IgD-negative memory B cell (primary cell): ENCODE measurements around the gene NUP50. TPM values are rescaled to one million over a fixed set of nuclear protein-coding genes. Genes with fewer than 3 reads are reported as not detected.
A peak's percentile ranks its signal among the peaks of the same experiment; 100 is the strongest.

Experiments
- H3K27ac Mint-ChIP-seq, 3 donors: one replicate each; pipeline ENCODE4 v1.8.0; 2020 to 2022; ENCODE audit warnings: mild to moderate bottlenecking in 3 of 3, mixed read lengths in 3 of 3, moderate library complexity in 1 of 3
- H3K27me3 Mint-ChIP-seq: one replicate; pipeline ENCODE4 v1.8.0; 2021; ENCODE audit warnings: mixed read lengths
- H3K36me3 Mint-ChIP-seq: one replicate; pipeline ENCODE4 v1.8.0; 2020; ENCODE audit warnings: mild to moderate bottlenecking, mixed read lengths
- H3K4me1 Mint-ChIP-seq, 3 donors: one replicate each; pipeline ENCODE4 v1.8.0; 2020 to 2022; ENCODE audit warnings: mixed read lengths in 3 of 3, mild to moderate bottlenecking in 1 of 3
- H3K4me3 Mint-ChIP-seq, 4 donors: one replicate each; pipeline ENCODE4 v1.8.0; 2020 to 2022; ENCODE audit warnings: mild to moderate bottlenecking in 4 of 4, mixed read lengths in 4 of 4, moderate library complexity in 3 of 4
- H3K9me3 Mint-ChIP-seq, 3 donors: one replicate each; pipeline ENCODE4 v1.8.0; 2020 to 2021; ENCODE audit warnings: mixed read lengths in 3 of 3, mild to moderate bottlenecking in 1 of 3
- polyA plus RNA-seq: library from polyadenylated mRNA; unstranded; fragments of 300-500 nt; fragmentation: Illumina TruSeq; gene quantifications from one replicate; pipeline ENCODE4 v1.2.3, GENCODE V29; 2021

NUP50 gene
- polyA plus RNA-seq, 1 donor from 2014 or later = 43.9 TPM

DNA sequence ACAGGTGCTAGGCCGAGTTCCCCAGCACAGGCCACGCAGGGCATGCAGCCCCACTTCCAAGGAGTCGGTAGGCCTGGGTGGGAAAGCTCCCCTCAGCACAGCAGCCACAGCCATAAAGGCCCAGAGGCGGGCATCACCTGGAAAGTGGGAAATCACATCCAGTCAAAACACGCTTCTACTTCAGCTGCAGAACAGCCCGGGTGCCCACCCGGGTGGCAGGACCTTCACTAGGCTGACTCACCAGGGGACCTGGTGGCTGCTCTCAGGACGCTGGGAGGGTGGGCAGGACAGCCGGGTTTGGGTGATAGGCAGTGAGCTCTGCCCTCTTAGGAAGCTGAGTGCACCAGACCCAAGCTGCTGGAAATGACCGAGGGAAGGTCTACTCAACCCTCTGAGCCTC is 69.7 kb downstream of the NUP50 start:
- Mint-ChIP-seq H3K4me1 (peaks cover 30 to 49% (median 33%) of the 10 kb centered on the region in 3 donors), H3K4me3 (peak overlapping the region in 1 of 4 donors; percentile 57), H3K27me3 (no peaks in the 10 kb centered on the region), H3K36me3 (peaks cover 2% of the 10 kb centered on the region), H3K9me3 (no peaks in the 10 kb centered on the region), H3K27ac (peak overlapping the region in 1 of 3 donors; percentile 35)

DNA sequence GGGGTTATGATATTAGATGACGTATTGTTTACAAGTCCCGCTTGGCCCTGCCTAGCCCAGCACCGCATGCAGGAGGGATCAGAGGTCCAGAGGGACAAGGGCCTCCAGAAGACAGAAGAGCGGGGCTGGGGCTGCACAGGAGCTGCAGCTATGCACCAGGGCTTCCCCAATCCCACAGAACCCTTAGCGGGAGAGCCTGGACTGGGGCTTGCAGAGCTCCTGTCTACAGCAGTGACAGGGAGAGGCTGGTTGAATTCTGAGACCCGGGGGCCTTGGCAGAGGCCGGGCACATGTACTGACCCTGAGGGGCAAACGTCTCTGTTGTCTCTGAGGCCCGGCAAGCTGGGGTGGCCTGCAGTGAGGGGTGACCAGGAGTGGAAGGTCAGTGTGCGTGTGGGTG is 70.1 kb downstream of the NUP50 start:
- peaks cover 2% of the 10 kb centered on the region for H3K36me3 Mint-ChIP-seq
- peak overlapping the region in 2 of 3 donors; percentile 23 to 45 for H3K27ac Mint-ChIP-seq
- peaks cover 30 to 50% (median 36%) of the 10 kb centered on the region in 3 donors for H3K4me1 Mint-ChIP-seq
- H3K9me3 Mint-ChIP-seq = no peaks in the 10 kb centered on the region
- H3K4me3 Mint-ChIP-seq = peak overlapping the region in 2 of 4 donors; percentile 47 to 70
- no peaks in the 10 kb centered on the region for H3K27me3 Mint-ChIP-seq

DNA sequence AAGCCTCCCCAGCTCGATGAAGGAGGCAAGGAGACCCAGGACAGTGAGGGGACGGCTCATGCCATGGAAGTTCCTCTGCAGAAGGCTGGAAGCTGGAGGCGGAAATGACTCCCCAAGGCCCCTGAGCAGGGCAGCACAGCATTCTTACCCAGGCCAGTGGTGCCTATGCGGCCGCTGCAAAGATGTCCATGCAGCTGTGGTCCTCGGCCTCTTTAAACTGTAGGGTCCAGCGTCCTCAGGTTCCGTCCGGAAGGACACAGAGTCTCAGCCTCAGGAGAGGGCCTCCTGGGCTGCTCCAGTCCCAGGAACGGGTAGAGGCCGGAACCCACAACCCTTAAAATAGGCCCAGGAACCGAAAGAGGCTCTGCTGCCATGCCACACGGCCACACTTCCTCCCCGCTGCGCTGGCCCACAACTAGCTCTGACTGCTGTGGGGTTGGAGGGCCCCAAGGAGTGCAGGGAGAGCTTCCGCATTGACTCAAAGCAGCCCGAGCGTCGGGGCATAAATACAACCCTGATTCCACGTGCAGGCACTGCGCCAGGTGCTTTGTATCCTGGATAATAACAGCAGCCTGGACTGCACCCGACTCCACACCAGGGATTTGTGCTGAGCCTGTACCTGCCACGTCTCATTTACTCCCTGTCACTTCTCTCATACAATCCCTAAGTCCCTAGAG is 71.5 kb downstream of the NUP50 start:
- H3K4me1 Mint-ChIP-seq = peaks cover 34 to 57% (median 49%) of the 10 kb centered on the region in 3 donors
- H3K4me3 Mint-ChIP-seq = peak overlapping the region; percentile 76 to 95 (median 91)
- H3K27ac Mint-ChIP-seq = peak overlapping the region; percentile 93 to 95 (median 95)
- peaks cover 2% of the 10 kb centered on the region for H3K36me3 Mint-ChIP-seq
- no peaks in the 10 kb centered on the region for H3K27me3 Mint-ChIP-seq
- no peaks in the 10 kb centered on the region for H3K9me3 Mint-ChIP-seq

GRCh38 chr22:45235851-45236342 is 72.2 kb downstream of the NUP50 start:
- H3K4me1 Mint-ChIP-seq = peaks cover 34 to 57% (median 49%) of the 10 kb centered on the region in 3 donors
- H3K27ac Mint-ChIP-seq = peak overlapping the region; percentile 93 to 95 (median 95)

GRCh38 chr22:45237065-45237990 is 73.6 kb downstream of the NUP50 start:
- Mint-ChIP-seq H3K27ac (peak overlapping the region in 1 of 3 donors; percentile 74), H3K4me1 (peaks cover 25 to 57% (median 50%) of the 10 kb centered on the region in 3 donors), H3K27me3 (no peaks in the 10 kb centered on the region), H3K9me3 (no peaks in the 10 kb centered on the region), H3K36me3 (peaks cover 2% of the 10 kb centered on the region), H3K4me3 (peak overlapping the region in 2 of 4 donors; percentile 86 to 91)

More at GRCh38 chr22:45235851-45236342, 72.2 kb downstream of the NUP50 start:
- Mint-ChIP-seq H3K36me3 (peaks cover 2% of the 10 kb centered on the region), H3K9me3 (no peaks in the 10 kb centered on the region), H3K27me3 (no peaks in the 10 kb centered on the region), H3K4me3 (peak overlapping the region; percentile 76 to 95 (median 91))

Other genes starting within 250 kb of the NUP50 start
- not detected for gene PHF21B, start 153.9 kb upstream of the NUP50 start, polyA plus RNA-seq
- 3.3 TPM for gene KIAA0930, start 77.0 kb downstream of the NUP50 start, polyA plus RNA-seq
- 1.5 TPM for gene UPK3A, start 121.0 kb downstream of the NUP50 start, polyA plus RNA-seq
- gene FAM118A, start 146.0 kb downstream of the NUP50 start, polyA plus RNA-seq = 24.0 TPM
- not detected for gene SMC1B, start 249.7 kb downstream of the NUP50 start, polyA plus RNA-seq
- gene RIBC2, start 249.8 kb downstream of the NUP50 start, polyA plus RNA-seq = not detected